Measurements from ENCODE around the gene KRT8.
"Not testable (repeated sequence)": the region's sequence is repeated elsewhere in the genome, so short reads cannot be mapped to it uniquely, and the experiment has no call there.

Gene KRT8

DNA sequence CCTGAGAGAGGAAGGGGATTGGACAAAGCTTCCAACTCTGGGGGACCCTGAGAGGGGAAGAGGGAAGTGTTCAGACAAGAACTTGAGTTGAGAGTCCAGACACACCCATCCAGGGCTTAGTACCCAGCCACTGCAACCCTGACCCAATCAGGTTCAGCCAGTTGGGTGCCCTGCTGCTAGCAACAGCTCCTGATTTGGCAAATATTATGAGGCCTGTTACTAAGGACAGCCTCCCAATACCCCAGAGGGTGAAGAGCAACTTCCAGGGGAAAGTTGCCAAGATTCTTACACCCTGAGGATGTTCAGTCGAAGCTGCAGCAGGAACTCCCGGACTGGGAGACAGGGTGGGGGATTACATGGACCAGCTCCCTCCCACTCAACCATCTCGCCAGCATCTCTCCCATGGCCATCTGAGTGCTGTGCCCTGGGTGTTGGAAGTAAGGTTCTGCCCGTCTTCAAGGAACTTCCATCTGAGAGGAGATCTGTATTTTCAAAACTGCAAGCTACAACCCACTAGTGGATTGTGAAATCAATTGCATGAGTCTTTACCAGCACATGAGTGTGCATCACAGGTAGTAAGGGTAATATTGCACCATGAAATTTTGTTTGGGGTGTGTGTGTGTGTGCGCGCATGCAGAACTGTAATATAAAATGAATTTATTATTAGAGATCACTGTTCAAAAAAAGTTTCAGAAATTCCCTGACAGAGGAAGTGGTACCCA lies 44.6 kb downstream of the KRT8 start:
- FAIRE-seq, result no peak
- no peak for DNase-seq (ENCODE audit: insufficient read length, low spot score)
- TF ChIP-seq, protein P1, sequence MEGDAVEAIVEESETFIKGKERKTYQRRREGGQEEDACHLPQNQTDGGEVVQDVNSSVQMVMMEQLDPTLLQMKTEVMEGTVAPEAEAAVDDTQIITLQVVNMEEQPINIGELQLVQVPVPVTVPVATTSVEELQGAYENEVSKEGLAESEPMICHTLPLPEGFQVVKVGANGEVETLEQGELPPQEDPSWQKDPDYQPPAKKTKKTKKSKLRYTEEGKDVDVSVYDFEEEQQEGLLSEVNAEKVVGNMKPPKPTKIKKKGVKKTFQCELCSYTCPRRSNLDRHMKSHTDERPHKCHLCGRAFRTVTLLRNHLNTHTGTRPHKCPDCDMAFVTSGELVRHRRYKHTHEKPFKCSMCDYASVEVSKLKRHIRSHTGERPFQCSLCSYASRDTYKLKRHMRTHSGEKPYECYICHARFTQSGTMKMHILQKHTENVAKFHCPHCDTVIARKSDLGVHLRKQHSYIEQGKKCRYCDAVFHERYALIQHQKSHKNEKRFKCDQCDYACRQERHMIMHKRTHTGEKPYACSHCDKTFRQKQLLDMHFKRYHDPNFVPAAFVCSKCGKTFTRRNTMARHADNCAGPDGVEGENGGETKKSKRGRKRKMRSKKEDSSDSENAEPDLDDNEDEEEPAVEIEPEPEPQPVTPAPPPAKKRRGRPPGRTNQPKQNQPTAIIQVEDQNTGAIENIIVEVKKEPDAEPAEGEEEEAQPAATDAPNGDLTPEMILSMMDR (IDR thresholded peaks at IDR 0.05; ENCODE audit: insufficient read depth, missing control alignments), result no peak

DNA sequence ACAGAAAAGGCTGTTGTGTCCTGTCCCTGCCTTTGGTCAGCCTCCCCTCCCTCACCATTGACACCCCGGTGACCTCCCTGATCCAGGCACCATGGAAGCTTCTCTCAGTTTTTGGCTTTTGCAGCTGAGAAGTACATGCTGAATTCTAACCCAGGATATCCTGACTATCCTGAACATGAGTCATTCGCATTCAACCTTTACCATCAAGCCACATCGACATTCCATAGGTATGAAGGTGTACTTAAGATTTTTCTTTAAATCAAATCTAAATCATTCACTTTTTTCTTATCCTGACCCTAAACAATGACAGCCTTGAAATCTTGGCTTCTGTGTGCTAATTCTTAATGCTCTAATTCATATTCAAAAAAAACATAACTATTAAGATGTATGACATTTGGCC lies 47.4 kb downstream of the KRT8 start:
- TF ChIP-seq, protein P1 (IDR thresholded peaks at IDR 0.05; ENCODE audit: insufficient read depth, missing control alignments), result no peak
- no peak for DNase-seq (ENCODE audit: insufficient read length, low spot score)
- FAIRE-seq, result no peak

DNA sequence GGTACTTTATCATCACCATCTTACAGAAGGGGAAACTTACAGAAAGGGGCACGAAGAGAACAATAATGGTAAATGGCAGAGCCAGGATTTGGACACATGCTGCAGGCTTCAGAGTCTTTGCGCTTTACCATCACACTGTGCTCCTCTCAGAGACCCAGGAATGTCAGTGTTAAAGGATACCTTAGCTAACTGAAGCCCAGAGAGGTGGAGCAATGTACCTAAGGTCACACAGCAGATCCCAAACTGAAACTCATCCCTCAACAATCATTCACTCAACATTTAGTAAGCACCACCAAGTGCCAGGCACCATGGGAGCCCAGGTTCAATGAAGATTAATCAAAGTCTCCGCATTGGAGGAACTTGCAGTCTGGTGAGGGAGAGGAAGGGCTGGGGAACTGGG lies 48.1 kb downstream of the KRT8 start:
- no peak for DNase-seq (ENCODE audit: insufficient read length, low spot score)
- FAIRE-seq, result no peak
- TF ChIP-seq, protein P1 (IDR thresholded peaks at IDR 0.05; ENCODE audit: insufficient read depth, missing control alignments), result no peak

DNA sequence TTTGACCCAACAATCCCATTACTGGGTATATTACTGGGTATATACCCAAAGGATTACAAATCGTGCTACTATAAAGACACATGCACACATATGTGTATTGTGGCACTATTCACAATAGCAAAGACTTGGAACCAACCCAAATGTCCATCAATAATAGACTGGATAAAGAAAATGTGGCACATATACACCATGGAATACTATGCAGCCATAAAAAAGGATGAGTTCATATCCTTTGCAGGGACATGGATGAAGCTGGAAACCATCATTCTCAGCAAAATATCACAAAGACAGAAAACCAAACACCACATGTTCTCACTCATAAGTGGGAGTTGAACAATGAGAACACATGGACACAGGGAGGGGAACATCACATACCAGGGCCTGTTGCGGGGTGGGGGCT lies 48.8 kb downstream of the KRT8 start:
- not testable (repeated sequence) for FAIRE-seq; DNase-seq (ENCODE audit: insufficient read length, low spot score)

DNA sequence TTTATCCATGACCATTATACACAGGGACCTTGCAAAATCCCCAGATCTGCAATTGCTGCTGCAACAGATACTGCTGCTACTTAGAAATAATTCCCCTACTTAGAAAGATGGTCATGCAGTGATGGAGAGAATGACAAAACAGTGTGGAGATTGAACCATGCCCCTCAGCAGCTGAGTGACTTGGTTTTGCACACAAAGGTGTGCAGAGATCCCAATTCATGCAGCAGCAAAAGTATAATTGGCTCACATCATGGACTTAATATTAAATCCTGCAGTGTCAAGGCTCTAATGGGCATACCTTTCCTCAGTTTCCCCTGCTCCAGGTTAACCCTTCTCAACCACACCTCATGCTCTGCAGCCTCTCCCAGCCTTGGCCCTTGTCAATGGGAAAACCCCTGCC lies 53.1 kb downstream of the KRT8 start:
- DNase-seq (ENCODE audit: insufficient read length, low spot score), result no peak
- TF ChIP-seq, protein P1 (IDR thresholded peaks at IDR 0.05; ENCODE audit: insufficient read depth, missing control alignments), result no peak
- no peak for FAIRE-seq

DNA sequence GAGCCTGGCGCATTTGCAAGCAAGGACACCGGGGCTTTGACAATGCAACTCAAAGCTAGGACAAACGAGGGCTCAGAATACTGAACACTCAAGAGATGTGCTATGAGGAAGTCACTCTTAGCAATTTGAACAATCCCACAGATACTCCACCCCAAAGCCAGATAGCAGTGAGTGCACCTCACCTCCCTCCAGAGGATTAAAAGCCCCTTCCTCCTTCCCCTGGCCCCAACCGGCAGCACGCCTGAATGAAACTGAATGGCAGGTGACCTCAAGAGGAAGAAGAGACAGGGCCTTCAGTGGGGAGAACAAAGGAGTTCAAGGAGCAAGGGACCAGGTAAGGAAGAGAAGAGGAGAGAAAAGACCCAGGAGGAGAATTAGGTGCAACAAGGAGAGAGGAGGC lies 54.2 kb downstream of the KRT8 start:
- FAIRE-seq, result no peak
- TF ChIP-seq, protein P1 (IDR thresholded peaks at IDR 0.05; ENCODE audit: insufficient read depth, missing control alignments), result no peak
- DNase-seq (ENCODE audit: insufficient read length, low spot score), result no peak

DNA sequence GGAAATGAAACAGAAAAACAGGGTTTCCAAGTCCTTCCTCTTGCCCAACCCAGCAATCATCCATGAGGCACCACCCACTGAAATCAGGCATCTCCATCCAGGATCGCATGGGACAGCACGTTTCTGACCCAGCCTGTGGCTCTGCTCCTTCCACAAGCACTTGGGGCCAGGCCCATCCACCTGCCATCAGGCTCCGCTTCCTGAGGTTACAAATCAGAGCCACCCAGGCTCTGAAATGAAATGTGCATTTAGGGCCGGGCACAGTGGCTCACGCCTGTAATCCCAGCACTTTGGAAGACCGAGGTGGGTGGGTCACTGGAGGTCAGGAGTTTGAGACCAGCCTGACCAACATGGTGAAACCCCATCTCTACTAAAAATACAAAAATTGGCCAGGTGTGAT lies 55.4 kb downstream of the KRT8 start:
- no peak for FAIRE-seq
- no peak for DNase-seq (ENCODE audit: insufficient read length, low spot score)
- TF ChIP-seq, protein P1 (IDR thresholded peaks at IDR 0.05; ENCODE audit: insufficient read depth, missing control alignments), result no peak

Measured in D721Med (cell line).